Measurements from ENCODE around the gene CTSH.
A peak's percentile ranks its signal among the peaks of the same experiment; 100 is the strongest.

CTSH gene

DNA sequence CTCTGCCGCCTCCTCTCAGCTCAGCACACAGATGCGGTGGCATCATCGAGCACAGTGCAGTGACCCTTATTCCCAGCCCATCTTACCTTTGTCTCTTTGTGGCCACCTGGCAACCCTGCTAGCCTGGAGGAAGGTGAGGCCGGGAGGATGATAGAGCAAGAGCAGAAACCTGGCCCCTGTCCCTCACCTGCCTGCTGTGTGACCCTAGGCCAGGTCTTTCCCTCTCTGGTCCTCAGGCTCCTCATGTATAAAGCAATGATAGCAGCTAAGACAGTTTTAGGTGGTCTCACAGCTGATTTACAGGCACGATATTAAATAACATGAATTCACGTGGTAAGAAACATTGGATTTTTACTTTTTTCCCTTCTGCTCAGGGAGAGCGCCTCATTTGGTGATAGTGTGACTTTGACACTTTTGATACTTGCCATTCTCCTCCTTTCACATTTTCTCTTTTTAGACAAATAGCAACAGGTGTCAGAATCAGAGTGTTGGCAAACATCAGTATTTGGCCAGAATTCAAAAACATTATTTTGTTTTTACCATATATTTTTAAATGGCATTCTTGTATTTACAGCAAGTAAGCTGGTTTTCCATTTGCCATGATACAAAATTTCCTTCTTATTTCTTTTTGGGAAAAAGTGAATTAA lies 29.5 kb upstream of the CTSH start:
- Histone ChIP-seq H3K4me3 (ENCODE audit: low read length) (no peak overlapping the region), H3K27me3 (ENCODE audit: insufficient read depth, low read length, poor library complexity) (no peaks in the 10 kb centered on the region), H2BK120ac (ENCODE audit: low read depth, low read length) (no peak overlapping the region), H3K4ac (ENCODE audit: low read depth, low read length) (no peak overlapping the region), H4K8ac (ENCODE audit: low read depth, low read length) (no peak overlapping the region), H3K4me1 (ENCODE audit: control insufficient read depth, low read depth, low read length) (no peaks in the 10 kb centered on the region), H2BK15ac (replicated peaks; ENCODE audit: low read depth) (no peak overlapping the region), H2AK5ac (ENCODE audit: low read length) (no peak overlapping the region), H4K5ac (ENCODE audit: low read length) (no peak overlapping the region), H3K9ac (ENCODE audit: low read length) (no peak overlapping the region), H3K56ac (ENCODE audit: low read length) (no peak overlapping the region), H3K79me1 (ENCODE audit: low read length) (no peaks in the 10 kb centered on the region), H3K18ac (ENCODE audit: low read length) (no peak overlapping the region), H3K79me2 (ENCODE audit: control insufficient read depth, insufficient read depth, low read length) (no peaks in the 10 kb centered on the region), H3K36me3 (ENCODE audit: control insufficient read depth, insufficient read depth, low read length) (no peaks in the 10 kb centered on the region), H2BK5ac (ENCODE audit: low read length) (no peak overlapping the region), H3K23ac (ENCODE audit: low read length) (no peak overlapping the region), H3K4me2 (ENCODE audit: low read length) (no peak overlapping the region), H3K27ac (ENCODE audit: low read depth, low read length) (no peak overlapping the region)
- no CpG with 5 or more reads among the region's 7 CpGs for WGBS (ENCODE audit: extremely low coverage, insufficient coverage, low lambda C conversion rate)
- DNase-seq, result no peak

DNA sequence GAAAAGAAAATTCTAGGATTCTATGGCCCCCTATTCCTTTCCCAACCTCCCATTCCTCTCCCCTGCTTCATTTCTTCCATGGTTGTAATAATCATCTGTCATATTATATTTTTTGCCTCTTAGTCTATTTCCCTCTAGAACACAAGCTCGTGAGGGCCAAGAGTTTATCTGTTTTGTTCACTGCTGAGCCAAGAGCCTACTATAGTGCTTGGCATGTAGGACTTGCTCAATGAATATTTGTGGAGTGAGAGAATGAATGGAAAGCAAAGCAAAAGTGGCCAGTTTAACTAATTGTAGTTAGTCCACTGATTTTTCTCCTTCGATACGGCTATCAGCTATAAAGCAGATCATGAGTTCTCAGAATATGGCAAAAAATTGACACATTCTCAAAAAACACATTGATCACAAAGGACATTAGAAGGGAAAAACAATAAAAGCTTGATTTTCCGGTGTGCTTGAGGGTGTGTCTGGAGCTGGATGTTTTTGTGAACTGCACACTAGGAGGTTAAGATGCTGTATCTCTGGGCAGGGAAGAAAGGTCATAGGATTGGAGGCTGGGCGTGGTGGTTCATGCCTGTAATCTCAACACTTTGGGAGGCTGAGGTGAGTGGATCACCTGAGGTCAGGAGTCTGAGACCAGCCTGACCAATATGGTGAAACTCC lies 25.0 kb upstream of the CTSH start:
- H4K5ac ChIP-seq (ENCODE audit: low read length), result no peak overlapping the region
- no peak overlapping the region for H2AK5ac ChIP-seq (ENCODE audit: low read length)
- no peak overlapping the region for H2BK15ac ChIP-seq (replicated peaks; ENCODE audit: low read depth)
- H3K9ac ChIP-seq (ENCODE audit: low read length), result no peak overlapping the region
- no peak overlapping the region for H2BK5ac ChIP-seq (ENCODE audit: low read length)
- no peak for DNase-seq
- no peak overlapping the region for H2BK120ac ChIP-seq (ENCODE audit: low read depth, low read length)
- no peaks in the 10 kb centered on the region for H3K27me3 ChIP-seq (ENCODE audit: insufficient read depth, low read length, poor library complexity)
- no peak overlapping the region for H4K8ac ChIP-seq (ENCODE audit: low read depth, low read length)
- H3K36me3 ChIP-seq (ENCODE audit: control insufficient read depth, insufficient read depth, low read length), result no peaks in the 10 kb centered on the region
- peaks cover 2% of the 10 kb centered on the region for H3K4me1 ChIP-seq (ENCODE audit: control insufficient read depth, low read depth, low read length)
- H3K18ac ChIP-seq (ENCODE audit: low read length), result no peak overlapping the region
- no peaks in the 10 kb centered on the region for H3K79me2 ChIP-seq (ENCODE audit: control insufficient read depth, insufficient read depth, low read length)
- H3K4ac ChIP-seq (ENCODE audit: low read depth, low read length), result no peak overlapping the region
- no peak overlapping the region for H3K23ac ChIP-seq (ENCODE audit: low read length)
- no peak overlapping the region for H3K4me3 ChIP-seq (ENCODE audit: low read length)
- no peak overlapping the region for H3K27ac ChIP-seq (ENCODE audit: low read depth, low read length)
- H3K79me1 ChIP-seq (ENCODE audit: low read length), result no peaks in the 10 kb centered on the region
- no peak overlapping the region for H3K56ac ChIP-seq (ENCODE audit: low read length)
- no peak overlapping the region for H3K4me2 ChIP-seq (ENCODE audit: low read length)
- WGBS (ENCODE audit: extremely low coverage, insufficient coverage, low lambda C conversion rate), result no CpG with 5 or more reads among the region's 5 CpGs

- no peak overlapping the region for H3K27ac ChIP-seq (ENCODE audit: low read depth, low read length)
- no peak overlapping the region for H3K4me3 ChIP-seq (ENCODE audit: low read length)
Measured at GRCh38 chr15:78968539-78969271, 23.9 kb upstream of the CTSH start.

GRCh38 chr15:78968114-78968513 lies 23.3 kb upstream of the CTSH start:
- H3K79me2 ChIP-seq (ENCODE audit: control insufficient read depth, insufficient read depth, low read length), result no peaks in the 10 kb centered on the region
- H3K36me3 ChIP-seq (ENCODE audit: control insufficient read depth, insufficient read depth, low read length), result no peaks in the 10 kb centered on the region
- no peak overlapping the region for H3K56ac ChIP-seq (ENCODE audit: low read length)
- no peak overlapping the region for H2BK5ac ChIP-seq (ENCODE audit: low read length)
- no peak overlapping the region for H2BK15ac ChIP-seq (replicated peaks; ENCODE audit: low read depth)
- H3K4me2 ChIP-seq (ENCODE audit: low read length), result no peak overlapping the region
- H3K79me1 ChIP-seq (ENCODE audit: low read length), result no peaks in the 10 kb centered on the region
- H2AK5ac ChIP-seq (ENCODE audit: low read length), result no peak overlapping the region
- H4K5ac ChIP-seq (ENCODE audit: low read length), result no peak overlapping the region
- H4K8ac ChIP-seq (ENCODE audit: low read depth, low read length), result no peak overlapping the region
- H3K9ac ChIP-seq (ENCODE audit: low read length), result no peak overlapping the region
- H3K4me3 ChIP-seq (ENCODE audit: low read length), result no peak overlapping the region
- no peak overlapping the region for H2BK120ac ChIP-seq (ENCODE audit: low read depth, low read length)
- no peak overlapping the region for H3K4ac ChIP-seq (ENCODE audit: low read depth, low read length)
- DNase-seq, result no peak
- no peaks in the 10 kb centered on the region for H3K27me3 ChIP-seq (ENCODE audit: insufficient read depth, low read length, poor library complexity)
- peaks cover 2% of the 10 kb centered on the region for H3K4me1 ChIP-seq (ENCODE audit: control insufficient read depth, low read depth, low read length)
- no peak overlapping the region for H3K23ac ChIP-seq (ENCODE audit: low read length)
- H3K27ac ChIP-seq (ENCODE audit: low read depth, low read length), result no peak overlapping the region
- WGBS (ENCODE audit: extremely low coverage, insufficient coverage, low lambda C conversion rate), result no CpG with 5 or more reads among the region's 2 CpGs
- H3K18ac ChIP-seq (ENCODE audit: low read length), result no peak overlapping the region

More at GRCh38 chr15:78968539-78969271, 23.9 kb upstream of the CTSH start:
- no peak overlapping the region for H3K4ac ChIP-seq (ENCODE audit: low read depth, low read length)
- peak overlapping the region; percentile 64 for H4K5ac ChIP-seq (ENCODE audit: low read length)
- no peak overlapping the region for H3K4me2 ChIP-seq (ENCODE audit: low read length)
- no peak overlapping the region for H3K9ac ChIP-seq (ENCODE audit: low read length)
- no peak overlapping the region for H2BK120ac ChIP-seq (ENCODE audit: low read depth, low read length)
- H3K18ac ChIP-seq (ENCODE audit: low read length), result peak overlapping the region; percentile 41
- no peak overlapping the region for H2BK5ac ChIP-seq (ENCODE audit: low read length)
- no peak overlapping the region for H2AK5ac ChIP-seq (ENCODE audit: low read length)
- DNase-seq, result peak; percentile 70
- no peak overlapping the region for H2BK15ac ChIP-seq (replicated peaks; ENCODE audit: low read depth)
- no peaks in the 10 kb centered on the region for H3K79me2 ChIP-seq (ENCODE audit: control insufficient read depth, insufficient read depth, low read length)
- no CpG with 5 or more reads among the region's 5 CpGs for WGBS (ENCODE audit: extremely low coverage, insufficient coverage, low lambda C conversion rate)
- no peaks in the 10 kb centered on the region for H3K79me1 ChIP-seq (ENCODE audit: low read length)
- no peak overlapping the region for H3K56ac ChIP-seq (ENCODE audit: low read length)
- H4K8ac ChIP-seq (ENCODE audit: low read depth, low read length), result no peak overlapping the region
- H3K4me1 ChIP-seq (ENCODE audit: control insufficient read depth, low read depth, low read length), result peaks cover 2% of the 10 kb centered on the region
- H3K27me3 ChIP-seq (ENCODE audit: insufficient read depth, low read length, poor library complexity), result no peaks in the 10 kb centered on the region
- no peaks in the 10 kb centered on the region for H3K36me3 ChIP-seq (ENCODE audit: control insufficient read depth, insufficient read depth, low read length)
- H3K23ac ChIP-seq (ENCODE audit: low read length), result no peak overlapping the region

DNA sequence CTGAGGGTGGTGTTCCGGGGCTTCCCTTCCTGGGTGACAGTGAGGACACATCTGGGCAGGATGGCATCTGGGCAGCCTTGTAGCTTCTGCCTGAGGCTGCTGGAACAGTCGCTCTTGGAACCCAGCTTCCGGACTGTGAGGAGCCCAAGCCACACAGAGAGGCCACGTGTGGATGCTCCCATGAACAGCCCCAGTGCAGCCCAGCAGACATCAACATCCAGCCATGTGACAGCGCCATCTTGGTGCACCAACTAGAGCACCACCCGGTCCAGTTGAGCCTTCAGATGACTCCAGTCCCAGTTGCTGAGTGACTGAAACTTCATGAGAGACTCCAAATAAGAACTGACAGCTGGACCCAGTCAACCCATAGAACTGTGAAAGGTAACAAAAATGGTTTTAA lies 15.5 kb upstream of the CTSH start:
- WGBS (ENCODE audit: extremely low coverage, insufficient coverage, low lambda C conversion rate), result no CpG with 5 or more reads among the region's 6 CpGs
- H3K23ac ChIP-seq (ENCODE audit: low read length), result no peak overlapping the region
- H3K9ac ChIP-seq (ENCODE audit: low read length), result no peak overlapping the region
- H4K8ac ChIP-seq (ENCODE audit: low read depth, low read length), result no peak overlapping the region
- H3K36me3 ChIP-seq (ENCODE audit: control insufficient read depth, insufficient read depth, low read length), result no peaks in the 10 kb centered on the region
- H3K4me3 ChIP-seq (ENCODE audit: low read length), result no peak overlapping the region
- H3K18ac ChIP-seq (ENCODE audit: low read length), result no peak overlapping the region
- H3K56ac ChIP-seq (ENCODE audit: low read length), result no peak overlapping the region
- no peak overlapping the region for H2BK5ac ChIP-seq (ENCODE audit: low read length)
- H4K5ac ChIP-seq (ENCODE audit: low read length), result no peak overlapping the region
- no peak overlapping the region for H2BK15ac ChIP-seq (replicated peaks; ENCODE audit: low read depth)
- no peak for DNase-seq
- H2BK120ac ChIP-seq (ENCODE audit: low read depth, low read length), result no peak overlapping the region
- H3K79me2 ChIP-seq (ENCODE audit: control insufficient read depth, insufficient read depth, low read length), result no peaks in the 10 kb centered on the region
- no peak overlapping the region for H3K4me2 ChIP-seq (ENCODE audit: low read length)
- H3K79me1 ChIP-seq (ENCODE audit: low read length), result no peaks in the 10 kb centered on the region
- H2AK5ac ChIP-seq (ENCODE audit: low read length), result no peak overlapping the region
- no peak overlapping the region for H3K4ac ChIP-seq (ENCODE audit: low read depth, low read length)
- H3K27me3 ChIP-seq (ENCODE audit: insufficient read depth, low read length, poor library complexity), result no peaks in the 10 kb centered on the region
- H3K27ac ChIP-seq (ENCODE audit: low read depth, low read length), result no peak overlapping the region
- peaks cover 2% of the 10 kb centered on the region for H3K4me1 ChIP-seq (ENCODE audit: control insufficient read depth, low read depth, low read length)
